ENCODE measurements around the gene AMN. TPM values are rescaled to one million over a fixed set of nuclear protein-coding genes. Genes with fewer than 3 reads are reported as not detected.

AMN gene
- total RNA-seq, 1 experiment from 2014 or later: 5.6 TPM

DNA sequence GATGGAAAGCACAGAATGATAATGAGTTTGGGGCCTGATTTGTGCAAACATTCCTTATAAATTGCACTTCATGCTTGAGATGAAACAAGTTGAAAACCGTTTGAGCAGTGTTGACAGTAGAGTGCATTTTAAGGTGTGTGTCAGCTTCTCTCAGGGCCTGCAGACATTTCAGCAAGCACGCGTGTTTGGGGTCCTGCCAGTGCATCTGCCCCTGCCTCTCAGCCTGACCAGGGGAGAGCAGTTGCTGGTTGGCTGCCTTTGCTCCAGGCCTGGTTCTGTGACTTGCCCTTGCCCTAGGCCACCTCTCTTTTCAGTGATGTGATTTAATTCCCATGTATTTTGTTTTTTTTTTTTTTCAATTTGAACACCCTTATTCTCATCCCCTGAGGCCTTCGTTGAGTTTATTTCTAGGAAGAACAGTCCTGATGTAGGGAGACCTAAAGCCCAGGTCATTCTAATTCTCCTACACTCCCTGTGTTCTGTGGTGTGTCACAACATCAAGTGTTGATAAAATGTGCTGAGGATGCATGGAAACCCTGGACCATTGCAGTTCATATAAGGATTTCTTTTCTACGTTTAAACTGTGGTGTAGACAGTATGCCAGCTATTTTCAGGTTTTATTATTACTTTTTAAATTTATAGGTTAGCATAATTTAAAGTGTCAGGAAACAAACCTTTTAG is 40.1 kb upstream of the AMN start:
- POLR2A ChIA-PET (ENCODE audit: low non-redundant PET): no interaction called here

DNA sequence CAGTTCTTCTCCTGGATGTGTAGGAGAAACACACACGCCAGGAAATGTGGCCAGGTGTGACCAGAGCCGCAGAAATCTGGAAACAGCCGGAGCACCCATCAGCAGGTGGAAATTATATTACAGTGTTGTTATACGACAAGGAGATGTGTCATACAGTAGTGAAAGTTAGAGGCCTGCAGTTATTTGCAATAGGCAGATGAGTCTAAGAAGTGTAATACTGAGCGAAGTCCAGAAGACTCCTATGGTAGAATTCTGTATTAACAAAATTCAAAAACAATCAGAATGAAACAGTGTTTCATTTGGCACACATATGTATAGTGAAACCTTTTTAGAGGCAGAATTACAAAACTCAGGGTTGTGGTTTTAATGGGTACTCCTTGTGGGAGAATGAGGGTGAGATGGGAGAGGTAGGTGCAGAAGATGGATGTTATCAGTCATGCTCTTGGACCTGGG is 39.3 kb upstream of the AMN start:
- intact Hi-C loops (cut with micrococcal nuclease; ENCODE audit: unreplicated experiment): no loop called here
- H3K36me3 ChIP-seq (ENCODE audit: insufficient read depth, low read length, poor library complexity, severe bottlenecking): peaks cover 13% of the 10 kb centered on the region
- no TSS peak for BruUV-seq (replicated peaks)
- no peaks in the 10 kb centered on the region for H3K27me3 ChIP-seq (replicated peaks; ENCODE audit: insufficient read depth, low read depth, low read length, poor library complexity)
- H3K4me1 ChIP-seq (ENCODE audit: insufficient read depth, low read length, poor library complexity, severe bottlenecking): no peaks in the 10 kb centered on the region
- TF ChIP-seq, protein P1, sequence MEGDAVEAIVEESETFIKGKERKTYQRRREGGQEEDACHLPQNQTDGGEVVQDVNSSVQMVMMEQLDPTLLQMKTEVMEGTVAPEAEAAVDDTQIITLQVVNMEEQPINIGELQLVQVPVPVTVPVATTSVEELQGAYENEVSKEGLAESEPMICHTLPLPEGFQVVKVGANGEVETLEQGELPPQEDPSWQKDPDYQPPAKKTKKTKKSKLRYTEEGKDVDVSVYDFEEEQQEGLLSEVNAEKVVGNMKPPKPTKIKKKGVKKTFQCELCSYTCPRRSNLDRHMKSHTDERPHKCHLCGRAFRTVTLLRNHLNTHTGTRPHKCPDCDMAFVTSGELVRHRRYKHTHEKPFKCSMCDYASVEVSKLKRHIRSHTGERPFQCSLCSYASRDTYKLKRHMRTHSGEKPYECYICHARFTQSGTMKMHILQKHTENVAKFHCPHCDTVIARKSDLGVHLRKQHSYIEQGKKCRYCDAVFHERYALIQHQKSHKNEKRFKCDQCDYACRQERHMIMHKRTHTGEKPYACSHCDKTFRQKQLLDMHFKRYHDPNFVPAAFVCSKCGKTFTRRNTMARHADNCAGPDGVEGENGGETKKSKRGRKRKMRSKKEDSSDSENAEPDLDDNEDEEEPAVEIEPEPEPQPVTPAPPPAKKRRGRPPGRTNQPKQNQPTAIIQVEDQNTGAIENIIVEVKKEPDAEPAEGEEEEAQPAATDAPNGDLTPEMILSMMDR (conservative IDR thresholded peaks at IDR 0.05; ENCODE audit: low read depth, low read length): no peak
- no peak for TF ChIP-seq EZH2 (IDR thresholded peaks at IDR 0.05; ENCODE audit: borderline replicate concordance, low read depth, low read length, poor library complexity, severe bottlenecking)
- H3K9me3 ChIP-seq (ENCODE audit: low read depth, low read length, poor library complexity, severe bottlenecking): no peaks in the 10 kb centered on the region
- no peak overlapping the region for H3K4me3 ChIP-seq (ENCODE audit: low read depth, low read length, poor library complexity, severe bottlenecking)
- no peak for DNase-seq (ENCODE audit: low spot score)
- ChIA-PET POLR2A (ENCODE audit: low non-redundant PET) (no interaction called here), CTCF (no interaction called here)
- H3K27ac ChIP-seq (ENCODE audit: low read depth, low read length, poor library complexity, severe bottlenecking): no peak overlapping the region

More for the DNA sequence above, 40.1 kb upstream of the AMN start:
- BruUV-seq (replicated peaks): no TSS peak
- Histone ChIP-seq H3K4me1 (ENCODE audit: insufficient read depth, low read length, poor library complexity, severe bottlenecking) (no peaks in the 10 kb centered on the region), H3K27ac (ENCODE audit: low read depth, low read length, poor library complexity, severe bottlenecking) (no peak overlapping the region), H3K9me3 (ENCODE audit: low read depth, low read length, poor library complexity, severe bottlenecking) (no peaks in the 10 kb centered on the region), H3K4me3 (ENCODE audit: low read depth, low read length, poor library complexity, severe bottlenecking) (no peak overlapping the region), H3K27me3 (replicated peaks; ENCODE audit: insufficient read depth, low read depth, low read length, poor library complexity) (no peaks in the 10 kb centered on the region), H3K36me3 (ENCODE audit: insufficient read depth, low read length, poor library complexity, severe bottlenecking) (peaks cover 14% of the 10 kb centered on the region)
- CTCF ChIA-PET: no interaction called here
- DNase-seq (ENCODE audit: low spot score): no peak
- intact Hi-C loops (cut with micrococcal nuclease; ENCODE audit: unreplicated experiment): no loop called here
- no peak for TF ChIP-seq EZH2 (IDR thresholded peaks at IDR 0.05; ENCODE audit: borderline replicate concordance, low read depth, low read length, poor library complexity, severe bottlenecking)
- TF ChIP-seq, protein P1 (conservative IDR thresholded peaks at IDR 0.05; ENCODE audit: low read depth, low read length): no peak

DNA sequence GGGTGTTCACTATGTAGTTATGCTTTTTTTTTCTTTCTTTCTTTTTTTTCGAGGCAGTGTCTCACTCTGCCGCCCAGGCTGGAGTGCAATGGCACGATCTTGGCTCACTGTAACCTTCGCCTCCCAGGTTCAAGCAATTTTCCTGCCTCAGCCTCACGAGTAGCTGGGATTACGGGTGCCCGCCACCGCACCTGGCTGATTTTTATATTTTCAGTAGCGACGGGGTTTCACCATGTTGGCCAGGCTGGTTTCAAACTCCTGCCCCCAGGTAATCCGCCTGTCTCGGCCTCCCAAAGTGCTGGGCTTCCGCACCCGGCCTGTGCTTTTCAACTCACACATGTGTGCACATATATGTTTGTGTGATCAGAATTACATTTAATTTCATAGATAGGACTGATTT is 38.9 kb upstream of the AMN start:
- Histone ChIP-seq H3K36me3 (ENCODE audit: insufficient read depth, low read length, poor library complexity, severe bottlenecking) (peaks cover 13% of the 10 kb centered on the region), H3K27ac (ENCODE audit: low read depth, low read length, poor library complexity, severe bottlenecking) (no peak overlapping the region), H3K27me3 (replicated peaks; ENCODE audit: insufficient read depth, low read depth, low read length, poor library complexity) (no peaks in the 10 kb centered on the region), H3K4me1 (ENCODE audit: insufficient read depth, low read length, poor library complexity, severe bottlenecking) (no peaks in the 10 kb centered on the region), H3K9me3 (ENCODE audit: low read depth, low read length, poor library complexity, severe bottlenecking) (no peaks in the 10 kb centered on the region), H3K4me3 (ENCODE audit: low read depth, low read length, poor library complexity, severe bottlenecking) (no peak overlapping the region)
- CTCF ChIA-PET: no interaction called here
- no peak for DNase-seq (ENCODE audit: low spot score)
- POLR2A ChIA-PET (ENCODE audit: low non-redundant PET): no interaction called here
- no TSS peak for BruUV-seq (replicated peaks)
- TF ChIP-seq EZH2 (IDR thresholded peaks at IDR 0.05; ENCODE audit: borderline replicate concordance, low read depth, low read length, poor library complexity, severe bottlenecking): no peak
- TF ChIP-seq, protein P1 (conservative IDR thresholded peaks at IDR 0.05; ENCODE audit: low read depth, low read length): no peak
- intact Hi-C loops (cut with micrococcal nuclease; ENCODE audit: unreplicated experiment): no loop called here

Measured in A673 (cell line).